Uterus (tissue), 2 donors: Measurements from ENCODE around the gene CYP4B1.

Source experiments
- POLR2A ChIP-seq, 2 donors: fragments of 450-650 bp; IDR thresholded peaks; one replicate each; pipeline ENCODE4 v1.6.1; 2016; ENCODE audit warnings: antibody characterized with exemption in 2 of 2, mild to moderate bottlenecking in 1 of 2, moderate library complexity in 1 of 2
- TF ChIP-seq, protein P1 (sequence below), 4 experiments: fragments of 200-600 bp in 2 of 4; fragments of 450-650 bp in 2 of 4; sonication (generic) in 2 of 4; IDR thresholded peaks; one replicate each; pipeline ENCODE4 v1.5.1; 2016 to 2019; ENCODE audit warnings: antibody characterized with exemption in 4 of 4, mild to moderate bottlenecking in 2 of 4, moderate library complexity in 1 of 4

DNA sequence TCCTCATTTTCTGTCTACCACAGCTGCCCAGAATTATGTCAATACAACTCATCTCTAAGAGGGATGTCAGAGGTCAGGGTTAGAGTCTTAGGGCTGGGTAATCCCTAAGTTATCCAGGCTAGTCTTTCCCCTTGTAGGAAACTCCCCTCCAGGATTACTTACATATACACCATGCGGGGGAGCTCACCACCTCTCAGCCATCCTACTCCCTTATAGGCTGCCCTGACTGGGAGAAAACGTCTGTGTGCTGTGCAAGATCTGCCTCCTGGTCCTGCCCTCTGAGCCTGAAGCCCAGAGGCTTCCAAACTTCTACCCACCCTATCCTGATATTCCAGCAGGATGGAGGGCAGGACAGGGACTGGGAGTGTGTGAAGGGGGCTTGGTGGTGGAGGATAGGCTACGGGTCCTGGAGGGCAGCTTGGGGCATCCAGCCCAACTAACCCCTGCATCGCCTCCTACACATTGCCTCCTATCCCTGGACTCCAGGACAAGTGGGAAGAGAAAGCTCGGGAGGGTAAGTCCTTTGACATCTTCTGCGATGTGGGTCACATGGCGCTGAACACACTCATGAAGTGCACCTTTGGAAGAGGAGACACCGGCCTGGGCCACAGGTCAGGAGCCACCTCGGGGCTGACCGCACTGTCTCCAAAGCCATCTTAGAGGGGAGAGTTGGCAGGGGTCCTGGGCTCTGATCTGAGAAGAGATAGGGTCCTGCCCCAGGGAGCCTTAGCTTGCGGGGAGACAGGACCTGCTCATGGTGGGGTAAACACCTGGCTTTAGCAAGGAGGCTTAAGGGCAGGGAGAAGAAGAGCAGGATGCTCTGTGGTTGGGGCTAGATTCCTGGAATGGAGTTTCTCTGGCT lies 14.4 kb downstream of the CYP4B1 start:
- TF ChIP-seq POLR2A (IDR thresholded peaks at IDR 0.05) = no peak
- TF ChIP-seq, protein P1, sequence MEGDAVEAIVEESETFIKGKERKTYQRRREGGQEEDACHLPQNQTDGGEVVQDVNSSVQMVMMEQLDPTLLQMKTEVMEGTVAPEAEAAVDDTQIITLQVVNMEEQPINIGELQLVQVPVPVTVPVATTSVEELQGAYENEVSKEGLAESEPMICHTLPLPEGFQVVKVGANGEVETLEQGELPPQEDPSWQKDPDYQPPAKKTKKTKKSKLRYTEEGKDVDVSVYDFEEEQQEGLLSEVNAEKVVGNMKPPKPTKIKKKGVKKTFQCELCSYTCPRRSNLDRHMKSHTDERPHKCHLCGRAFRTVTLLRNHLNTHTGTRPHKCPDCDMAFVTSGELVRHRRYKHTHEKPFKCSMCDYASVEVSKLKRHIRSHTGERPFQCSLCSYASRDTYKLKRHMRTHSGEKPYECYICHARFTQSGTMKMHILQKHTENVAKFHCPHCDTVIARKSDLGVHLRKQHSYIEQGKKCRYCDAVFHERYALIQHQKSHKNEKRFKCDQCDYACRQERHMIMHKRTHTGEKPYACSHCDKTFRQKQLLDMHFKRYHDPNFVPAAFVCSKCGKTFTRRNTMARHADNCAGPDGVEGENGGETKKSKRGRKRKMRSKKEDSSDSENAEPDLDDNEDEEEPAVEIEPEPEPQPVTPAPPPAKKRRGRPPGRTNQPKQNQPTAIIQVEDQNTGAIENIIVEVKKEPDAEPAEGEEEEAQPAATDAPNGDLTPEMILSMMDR (IDR thresholded peaks at IDR 0.05) = no peak
